Sigmoid colon (tissue), 7 donors: ENCODE results near the gene NUP35. TPM values are rescaled to one million over a fixed set of nuclear protein-coding genes. Genes with fewer than 3 reads are reported as not detected.

Source experiments
- DNase-seq: peaks from one replicate; pipeline ENCODE4 v3.0.0-alpha.2; 2019
- H3K27ac ChIP-seq, 4 donors: fragments of 200-600 bp; sonication (generic); one replicate each; pipeline ENCODE4 v1.5.1; 2016 to 2019; ENCODE audit warnings: mild to moderate bottlenecking in 1 of 4
- H3K27me3 ChIP-seq, 3 donors: fragments of 200-600 bp; sonication (generic); one replicate each; pipeline ENCODE4 v1.5.1; 2019; ENCODE audit warnings: mild to moderate bottlenecking in 1 of 3
- H3K36me3 ChIP-seq, 4 donors: fragments of 200-600 bp; sonication (generic); one replicate each; pipeline ENCODE4 v1.5.1; 2016 to 2019
- H3K4me1 ChIP-seq, 4 donors: fragments of 200-600 bp; sonication (generic); one replicate each; pipeline ENCODE4 v1.5.1; 2017 to 2019
- H3K4me3 ChIP-seq, 4 donors: fragments of 200-600 bp; sonication (generic); one replicate each; pipeline ENCODE4 v1.5.1; 2017 to 2019; ENCODE audit warnings: mild to moderate bottlenecking in 2 of 4, moderate library complexity in 1 of 4
- H3K9me3 ChIP-seq, 4 donors: fragments of 200-600 bp in 3 of 4; sonication (generic) in 3 of 4; one replicate each; pipeline versions ENCODE4 v1.5.1 to v1.6.1; 2013 to 2019
- CTCF ChIP-seq, 4 experiments: fragments of 450-650 bp in 3 of 4; fragments of 200-600 bp in 1 of 4; IDR thresholded peaks; one replicate each; pipeline ENCODE4 v1.5.1; 2016 to 2019; ENCODE audit warnings: antibody characterized with exemption in 4 of 4, mild to moderate bottlenecking in 3 of 4, moderate library complexity in 2 of 4
- EP300 ChIP-seq, 4 donors: sonication (generic); formaldehyde crosslinking; IDR thresholded peaks; one replicate each; pipeline ENCODE4 v1.6.1; 2017; ENCODE audit warnings: antibody characterized with exemption in 4 of 4
- POLR2A ChIP-seq, 2 donors: fragments of 450-650 bp; IDR thresholded peaks; one replicate each; pipeline ENCODE4 v1.6.1; 2016; ENCODE audit warnings: antibody characterized with exemption in 2 of 2, mild to moderate bottlenecking in 2 of 2, moderate library complexity in 2 of 2
- POLR2AphosphoS5 ChIP-seq, 4 donors: sonication (generic); formaldehyde crosslinking; IDR thresholded peaks; one replicate each; pipeline ENCODE4 v1.6.1; 2017; ENCODE audit warnings: antibody characterized with exemption in 4 of 4
- WGBS, 2 donors: extraction: QIAGEN DNeasy Blood & Tissue Kit; methylation state at CpG; one replicate each; pipeline ENCODE4 v1.1.7; 2013; 5-methylcytosine and 5-hydroxymethylcytosine counted together
- intact Hi-C: fragments of 100-400 bp; cut with DNase I; formaldehyde crosslinking; loops from one replicate; pipeline ENCODE4 v1.15.1; 2023
- polyA plus RNA-seq, 3 donors: library from polyadenylated mRNA; stranded (reverse); fragments of 200-250 nt; gene quantifications; one replicate each; pipeline ENCODE4 v1.2.3, GENCODE V29; 2013
- total RNA-seq, 4 donors: library from RNA; depleted of rRNA; stranded (reverse); fragments of >200 nt; gene quantifications; one replicate each; pipeline ENCODE4 v1.1.0, GENCODE V29; 2016
- donor health status: healthy with polysubstance abuse.
- donor health status: Bipolar disorder and iron deficiency.
- donor health status: healthy.

Gene NUP35
- total and polyA plus RNA-seq, 7 donors = 6.0 to 19.7 (median 12.9) TPM

- no peak overlapping the region for H3K4me3 ChIP-seq
- H3K4me1 ChIP-seq = no peaks in the 10 kb centered on the region
- H3K9me3 ChIP-seq = peaks cover 0 to 4% (median 0%) of the 10 kb centered on the region in 4 donors
- intact Hi-C loops = no loop called here
- peaks cover 0 to 5% (median 0%) of the 10 kb centered on the region in 4 donors for H3K36me3 ChIP-seq
- no peak overlapping the region for H3K27ac ChIP-seq
- 97 to 99% methylated on average over 1 of the region's 1 CpG for WGBS, 2 donors
- no peak for DNase-seq
- TF ChIP-seq POLR2A (IDR thresholded peaks at IDR 0.05) (no peak), CTCF (IDR thresholded peaks at IDR 0.05) (no peak)
- H3K27me3 ChIP-seq = no peaks in the 10 kb centered on the region
These were observed 71.8 kb downstream of the NUP35 start for GRCh38 chr2:183195998-183196409.

- no peaks in the 10 kb centered on the region for H3K9me3 ChIP-seq
- H3K27ac ChIP-seq = no peak overlapping the region
- H3K4me1 ChIP-seq = no peaks in the 10 kb centered on the region
- TF ChIP-seq CTCF (IDR thresholded peaks at IDR 0.05) (no peak), POLR2A (IDR thresholded peaks at IDR 0.05) (no peak), EP300 (IDR thresholded peaks at IDR 0.05) (no peak), POLR2AphosphoS5 (IDR thresholded peaks at IDR 0.05) (no peak)
- intact Hi-C loops = no loop called here
- no peak for DNase-seq
- no peaks in the 10 kb centered on the region for H3K27me3 ChIP-seq
- H3K4me3 ChIP-seq = no peak overlapping the region
- WGBS, 2 donors = 94% methylated on average over 1 of the region's 1 CpG
- H3K36me3 ChIP-seq = no peaks in the 10 kb centered on the region
These were observed 80.2 kb downstream of the NUP35 start for GRCh38 chr2:183204397-183204796.

GRCh38 chr2:183207110-183207509, 82.9 kb downstream of the NUP35 start:
- Histone ChIP-seq H3K9me3 (peaks cover 0 to 2% (median 0%) of the 10 kb centered on the region in 4 donors), H3K27ac (no peak overlapping the region), H3K36me3 (no peaks in the 10 kb centered on the region), H3K4me1 (no peaks in the 10 kb centered on the region), H3K4me3 (no peak overlapping the region), H3K27me3 (no peaks in the 10 kb centered on the region)
- 90 to 95% methylated on average over 1 of the region's 1 CpG for WGBS, 2 donors
- no peak for DNase-seq
- intact Hi-C loops = no loop called here
- TF ChIP-seq POLR2AphosphoS5 (IDR thresholded peaks at IDR 0.05) (no peak), POLR2A (IDR thresholded peaks at IDR 0.05) (no peak), EP300 (IDR thresholded peaks at IDR 0.05) (no peak), CTCF (IDR thresholded peaks at IDR 0.05) (no peak)

- H3K4me3 ChIP-seq = no peak overlapping the region
- H3K4me1 ChIP-seq = no peaks in the 10 kb centered on the region
- 97 to 100% methylated on average over 1 of the region's 1 CpG for WGBS, 2 donors
- intact Hi-C loops = no loop called here
- no peaks in the 10 kb centered on the region for H3K36me3 ChIP-seq
- no peak overlapping the region for H3K27ac ChIP-seq
- no peaks in the 10 kb centered on the region for H3K27me3 ChIP-seq
- peaks cover 0 to 2% (median 0%) of the 10 kb centered on the region in 4 donors for H3K9me3 ChIP-seq
- DNase-seq = no peak
- TF ChIP-seq EP300 (IDR thresholded peaks at IDR 0.05) (no peak), POLR2AphosphoS5 (IDR thresholded peaks at IDR 0.05) (no peak), CTCF (IDR thresholded peaks at IDR 0.05) (no peak), POLR2A (IDR thresholded peaks at IDR 0.05) (no peak)
These were observed 85.3 kb downstream of the NUP35 start for GRCh38 chr2:183209395-183210028.

Other genes starting within 250 kb of the NUP35 start
- gene NCKAP1, start 86.0 kb upstream of the NUP35 start, total RNA-seq = 100 to 1,000 TPM; 160 to 206 (median 181) TPM
- 10 to 100 TPM; 39.6 to 53.6 (median 40.8) TPM for gene NCKAP1, start 86.0 kb upstream of the NUP35 start, polyA plus RNA-seq
- gene DUSP19, start 45.7 kb upstream of the NUP35 start, total RNA-seq = 1 to 10 TPM; 4.2 to 7.2 (median 6.0) TPM
- gene DUSP19, start 45.7 kb upstream of the NUP35 start, polyA plus RNA-seq = 1 to 10 TPM in 2 of 3 donors, under 1 TPM in 1; 0.69 to 1.2 (median 1.1) TPM